Osteoblast (primary cell): ENCODE measurements around the gene MPZL3. TPM values are rescaled to one million over a fixed set of nuclear protein-coding genes. Genes with fewer than 3 reads are reported as not detected.

Experiments
- DNase-seq: peaks from one replicate; pipeline ENCODE4 v3.0.0; 2011; ENCODE audit warnings: low spot score, mixed read lengths; ENCODE audit not compliant: insufficient read length; ENCODE audit errors: missing footprints
- H2AFZ ChIP-seq: 2 replicates; pipeline ENCODE4 v1.6.0; 2011; ENCODE audit warnings: mild to moderate bottlenecking, low read length
- H3K27ac ChIP-seq: 2 replicates; pipeline ENCODE4 v1.5.1; 2011; ENCODE audit warnings: mild to moderate bottlenecking, low read depth, low read length, moderate library complexity
- H3K27me3 ChIP-seq: 2 replicates; pipeline ENCODE4 v1.6.0; 2012; ENCODE audit warnings: mild to moderate bottlenecking, control low read depth, inconsistent platforms, low read length, moderate library complexity; ENCODE audit not compliant: insufficient read depth
- H3K36me3 ChIP-seq: 2 replicates; pipeline ENCODE4 v1.5.1; 2011; ENCODE audit warnings: mild to moderate bottlenecking, low read length, control low read depth, moderate library complexity; ENCODE audit not compliant: insufficient read depth
- H3K4me1 ChIP-seq: 2 replicates; pipeline ENCODE4 v1.5.1; 2011; ENCODE audit warnings: mild to moderate bottlenecking, low read length, control low read depth, moderate library complexity; ENCODE audit not compliant: insufficient read depth
- H3K4me2 ChIP-seq: 2 replicates; pipeline ENCODE4 v1.6.0; 2011; ENCODE audit warnings: mild to moderate bottlenecking, low read length; ENCODE audit not compliant: insufficient read depth
- H3K4me3 ChIP-seq: fragments of 200-600 bp; sonication (generic); 3 replicates; pipeline ENCODE4 v1.5.1; 2012; ENCODE audit warnings: mild to moderate bottlenecking, low read length, inconsistent platforms; ENCODE audit not compliant: insufficient read depth
- H3K79me2 ChIP-seq: 2 replicates; pipeline ENCODE4 v1.6.0; 2012; ENCODE audit warnings: mild to moderate bottlenecking, low read length, control low read depth, inconsistent platforms; ENCODE audit not compliant: insufficient read depth
- H3K9me3 ChIP-seq: 2 replicates; pipeline ENCODE4 v1.5.1; 2011; ENCODE audit warnings: low read depth, low read length, control low read depth
- H4K20me1 ChIP-seq: 2 replicates; pipeline ENCODE4 v1.6.0; 2012; ENCODE audit warnings: mild to moderate bottlenecking, low read length, control low read depth; ENCODE audit not compliant: insufficient read depth
- total RNA-seq: library from RNA; depleted of rRNA; stranded (reverse); fragments of >200 nt; gene quantifications from 2 replicates; pipeline ENCODE4 v1.2.3, GENCODE V29; 2012
- TF ChIP-seq, protein P1 (sequence below): IDR thresholded peaks from 2 replicates; pipeline ENCODE4 v1.5.1; 2011; ENCODE audit warnings: mild to moderate bottlenecking, low read depth, low read length, moderate library complexity; ENCODE audit errors: extremely low read depth

Gene MPZL3
- total RNA-seq, 1 donor, result 1.8 TPM

DNA sequence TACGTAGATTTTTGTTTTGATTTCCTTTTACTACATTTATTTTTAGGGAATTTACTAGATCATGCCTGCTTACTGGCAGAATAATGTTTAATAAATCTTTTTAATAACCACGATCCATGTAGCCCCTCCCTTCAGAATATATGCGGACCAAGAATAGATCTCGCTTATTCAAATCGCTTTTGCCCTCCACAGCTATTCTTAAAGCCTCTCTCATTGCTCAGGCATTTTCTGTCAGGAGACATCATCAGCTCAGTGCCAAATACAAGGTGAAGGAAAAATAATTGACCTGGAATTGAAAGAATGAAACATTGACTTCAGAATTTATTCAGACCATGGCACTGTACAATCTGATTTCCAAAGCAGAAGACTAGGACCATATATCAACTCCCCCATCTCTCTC is 17.3 kb downstream of the MPZL3 start:
- no peak overlapping the region for H3K4me2 ChIP-seq
- H3K4me3 ChIP-seq, result no peak overlapping the region
- H3K9me3 ChIP-seq, result no peaks in the 10 kb centered on the region
- no peaks in the 10 kb centered on the region for H3K4me1 ChIP-seq
- H3K79me2 ChIP-seq, result no peaks in the 10 kb centered on the region
- H3K36me3 ChIP-seq, result no peaks in the 10 kb centered on the region
- no peak overlapping the region for H2AFZ ChIP-seq
- peaks cover 8% of the 10 kb centered on the region for H3K27me3 ChIP-seq
- no peak overlapping the region for H3K27ac ChIP-seq
- H4K20me1 ChIP-seq, result no peaks in the 10 kb centered on the region
- no peak for DNase-seq
- TF ChIP-seq, protein P1, sequence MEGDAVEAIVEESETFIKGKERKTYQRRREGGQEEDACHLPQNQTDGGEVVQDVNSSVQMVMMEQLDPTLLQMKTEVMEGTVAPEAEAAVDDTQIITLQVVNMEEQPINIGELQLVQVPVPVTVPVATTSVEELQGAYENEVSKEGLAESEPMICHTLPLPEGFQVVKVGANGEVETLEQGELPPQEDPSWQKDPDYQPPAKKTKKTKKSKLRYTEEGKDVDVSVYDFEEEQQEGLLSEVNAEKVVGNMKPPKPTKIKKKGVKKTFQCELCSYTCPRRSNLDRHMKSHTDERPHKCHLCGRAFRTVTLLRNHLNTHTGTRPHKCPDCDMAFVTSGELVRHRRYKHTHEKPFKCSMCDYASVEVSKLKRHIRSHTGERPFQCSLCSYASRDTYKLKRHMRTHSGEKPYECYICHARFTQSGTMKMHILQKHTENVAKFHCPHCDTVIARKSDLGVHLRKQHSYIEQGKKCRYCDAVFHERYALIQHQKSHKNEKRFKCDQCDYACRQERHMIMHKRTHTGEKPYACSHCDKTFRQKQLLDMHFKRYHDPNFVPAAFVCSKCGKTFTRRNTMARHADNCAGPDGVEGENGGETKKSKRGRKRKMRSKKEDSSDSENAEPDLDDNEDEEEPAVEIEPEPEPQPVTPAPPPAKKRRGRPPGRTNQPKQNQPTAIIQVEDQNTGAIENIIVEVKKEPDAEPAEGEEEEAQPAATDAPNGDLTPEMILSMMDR, result no peak

DNA sequence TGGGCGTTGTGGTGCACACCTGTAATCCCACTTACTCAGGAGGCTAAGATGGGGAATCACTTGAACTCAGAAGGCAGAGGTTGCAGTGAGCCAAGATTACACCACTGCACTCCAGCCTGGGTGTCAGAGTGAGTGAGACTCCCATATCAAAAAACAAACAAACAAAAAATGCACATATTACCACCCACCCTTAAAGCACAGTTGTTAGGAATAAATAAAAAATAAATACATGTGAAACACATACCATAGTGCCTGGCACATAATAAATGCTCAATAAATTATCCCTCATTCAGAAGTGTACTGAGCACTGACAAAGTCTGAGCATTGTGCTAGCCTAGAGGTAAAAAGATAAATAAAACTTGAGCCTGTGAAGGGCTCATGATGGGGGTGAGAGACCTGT is 18.3 kb downstream of the MPZL3 start:
- no peaks in the 10 kb centered on the region for H3K36me3 ChIP-seq
- DNase-seq, result no peak
- peaks cover 8% of the 10 kb centered on the region for H3K27me3 ChIP-seq
- H3K27ac ChIP-seq, result no peak overlapping the region
- H3K9me3 ChIP-seq, result no peaks in the 10 kb centered on the region
- H4K20me1 ChIP-seq, result no peaks in the 10 kb centered on the region
- no peaks in the 10 kb centered on the region for H3K4me1 ChIP-seq
- no peak overlapping the region for H3K4me2 ChIP-seq
- no peak overlapping the region for H2AFZ ChIP-seq
- TF ChIP-seq, protein P1, result no peak
- no peak overlapping the region for H3K4me3 ChIP-seq
- H3K79me2 ChIP-seq, result no peaks in the 10 kb centered on the region

DNA sequence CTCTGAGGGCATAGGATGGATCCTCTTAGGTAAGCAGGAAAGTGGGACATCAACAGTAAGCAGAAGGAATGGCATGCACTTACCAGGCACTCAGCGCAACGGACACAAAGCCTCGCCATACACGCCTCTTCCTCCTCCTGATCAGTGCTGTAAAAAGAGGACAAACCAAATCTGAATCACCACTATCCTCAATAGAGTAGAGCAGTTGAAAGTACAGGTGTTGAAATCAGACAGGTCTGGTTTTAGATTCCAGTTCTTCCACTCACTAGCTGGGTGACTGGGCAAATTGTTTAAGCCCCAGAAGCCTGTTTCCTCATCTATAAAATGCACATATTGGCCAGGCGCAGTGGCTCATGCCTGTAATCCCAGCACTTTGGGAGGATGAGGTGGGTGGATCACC is 18.8 kb downstream of the MPZL3 start:
- H3K4me3 ChIP-seq, result no peak overlapping the region
- no peaks in the 10 kb centered on the region for H3K36me3 ChIP-seq
- no peak overlapping the region for H3K4me2 ChIP-seq
- H3K4me1 ChIP-seq, result no peaks in the 10 kb centered on the region
- no peaks in the 10 kb centered on the region for H3K79me2 ChIP-seq
- no peaks in the 10 kb centered on the region for H4K20me1 ChIP-seq
- H3K27ac ChIP-seq, result no peak overlapping the region
- no peak overlapping the region for H2AFZ ChIP-seq
- peaks cover 5% of the 10 kb centered on the region for H3K27me3 ChIP-seq
- TF ChIP-seq, protein P1, result no peak
- DNase-seq, result no peak
- no peaks in the 10 kb centered on the region for H3K9me3 ChIP-seq

DNA sequence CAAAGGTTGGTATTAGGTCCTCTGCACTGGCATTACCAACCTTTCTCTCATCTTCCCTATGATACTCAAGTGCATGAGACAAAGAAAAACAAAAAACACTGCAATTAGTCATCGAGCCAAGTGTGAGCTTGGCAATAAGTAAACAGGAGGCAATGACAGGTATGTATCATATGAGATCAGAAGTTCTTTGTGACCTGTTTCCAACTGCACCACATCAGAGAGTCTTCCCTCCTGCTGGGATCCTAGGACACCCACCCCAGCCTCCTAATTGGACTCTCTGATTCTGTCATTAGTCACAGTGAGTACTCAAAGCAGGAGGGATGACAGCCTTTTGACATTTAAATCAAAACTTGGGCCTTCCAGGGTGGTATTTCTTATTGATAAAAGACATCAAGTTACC is 19.5 kb downstream of the MPZL3 start:
- H3K4me3 ChIP-seq, result no peak overlapping the region
- no peak overlapping the region for H2AFZ ChIP-seq
- peaks cover 5% of the 10 kb centered on the region for H3K27me3 ChIP-seq
- no peaks in the 10 kb centered on the region for H3K79me2 ChIP-seq
- H3K4me1 ChIP-seq, result no peaks in the 10 kb centered on the region
- no peak for DNase-seq
- no peaks in the 10 kb centered on the region for H3K9me3 ChIP-seq
- no peak overlapping the region for H3K27ac ChIP-seq
- no peaks in the 10 kb centered on the region for H4K20me1 ChIP-seq
- H3K4me2 ChIP-seq, result no peak overlapping the region
- H3K36me3 ChIP-seq, result no peaks in the 10 kb centered on the region
- TF ChIP-seq, protein P1, result no peak
